K562 (cell line): Measurements from ENCODE around the gene RPL7A. TPM values are rescaled to one million over a fixed set of nuclear protein-coding genes. Genes with fewer than 3 reads are reported as not detected.

Source experiments
- ADNP ChIP-seq: fragments of 200-800 bp; sonication (Bioruptor generic); IDR thresholded peaks from 2 replicates; pipeline ENCODE4 v1.6.1; 2016; ENCODE audit warnings: missing genetic modification characterization, missing compliant biosample characterization
- ATF1 ChIP-seq, 2 experiments: fragments of 450-650 bp in 1 of 2; IDR thresholded peaks; 2 replicates each; pipeline ENCODE4 v1.6.1; 2016; ENCODE audit warnings: missing compliant biosample characterization in 1 of 2, missing genetic modification characterization in 1 of 2
- ATF7 ChIP-seq: fragments of 450-650 bp; IDR thresholded peaks from 2 replicates; pipeline ENCODE4 v1.7.1; 2014; ENCODE audit warnings: mild to moderate bottlenecking, moderate library complexity
- E2F3 ChIP-seq: fragments of 250-450 bp; sonication (Bioruptor Pico); IDR thresholded peaks from 2 replicates; pipeline ENCODE4 v1.4.0; 2020; ENCODE audit warnings: mild to moderate bottlenecking
- EP300 ChIP-seq: IDR thresholded peaks from 2 replicates; pipeline ENCODE4 v1.6.1; 2012; ENCODE audit warnings: low read length, improper control_type of control experiment
- ERF ChIP-seq: fragments of 450-650 bp; formaldehyde crosslinking; IDR thresholded peaks from 2 replicates; pipeline ENCODE4 v1.4.0; 2020; ENCODE audit warnings: mild to moderate bottlenecking, mixed read lengths
- ESRRB ChIP-seq: fragments of 250-450 bp; sonication (Bioruptor Pico); IDR thresholded peaks from 2 replicates; pipeline ENCODE4 v1.5.0; 2020; ENCODE audit warnings: mild to moderate bottlenecking, moderate library complexity, borderline replicate concordance
- FOXJ2 ChIP-seq: fragments of 200-800 bp; sonication (Bioruptor generic); IDR thresholded peaks from 2 replicates; pipeline ENCODE4 v1.6.1; 2016; ENCODE audit warnings: missing genetic modification characterization, missing compliant biosample characterization
- HMG20A ChIP-seq: fragments of 450-650 bp; formaldehyde crosslinking; conservative IDR thresholded peaks from 2 replicates; pipeline ENCODE4 v1.4.0; 2020; ENCODE audit warnings: mild to moderate bottlenecking, mixed read lengths
- HOMEZ ChIP-seq: fragments of 250-450 bp; sonication (Bioruptor Pico); IDR thresholded peaks from 2 replicates; pipeline ENCODE4 v1.4.0; 2020; ENCODE audit warnings: mild to moderate bottlenecking, moderate library complexity
- LARP7 ChIP-seq: fragments of 450-650 bp; IDR thresholded peaks from 2 replicates; pipeline ENCODE4 v1.6.1; 2016
- MCM5 ChIP-seq: fragments of 450-650 bp; IDR thresholded peaks from 2 replicates; pipeline ENCODE4 v1.6.1; 2016; ENCODE audit warnings: low read depth
- MEIS2 ChIP-seq: fragments of 450-650 bp; IDR thresholded peaks from 2 replicates; pipeline ENCODE4 v1.6.1; 2014; ENCODE audit warnings: mild to moderate bottlenecking; ENCODE audit not compliant: partially characterized antibody
- NFE2L1 ChIP-seq: fragments of 450-650 bp; IDR thresholded peaks from 2 replicates; pipeline ENCODE4 v1.6.1; 2016; ENCODE audit warnings: missing genetic modification characterization, low read depth, mild to moderate bottlenecking, missing compliant biosample characterization, moderate library complexity, borderline replicate concordance
- NFIX ChIP-seq: fragments of 250-450 bp; sonication (Bioruptor Pico); IDR thresholded peaks from 2 replicates; pipeline ENCODE4 v1.4.0; 2020; ENCODE audit warnings: low read depth, mild to moderate bottlenecking, moderate library complexity
- POLR2AphosphoS2 ChIP-seq: IDR thresholded peaks from 2 replicates; pipeline ENCODE4 v1.6.1; 2012; ENCODE audit warnings: low read length, improper control_type of control experiment
- RUNX1 ChIP-seq: sonication (generic); IDR thresholded peaks from 2 replicates; pipeline ENCODE4 v1.6.1; 2016; ENCODE audit warnings: antibody characterized with exemption, low read depth
- ZNF134 ChIP-seq: fragments of 250-450 bp; sonication (Bioruptor Pico); conservative IDR thresholded peaks from 2 replicates; pipeline ENCODE4 v1.4.0; 2020
- ZNF41 ChIP-seq: fragments of 250-450 bp; sonication (Bioruptor Pico); conservative IDR thresholded peaks from 2 replicates; pipeline ENCODE4 v1.4.0; 2020; ENCODE audit warnings: mild to moderate bottlenecking
- ZNF699 ChIP-seq: fragments of 250-450 bp; sonication (Bioruptor Pico); IDR thresholded peaks from 2 replicates; pipeline ENCODE4 v1.8.0; 2021; ENCODE audit warnings: mild to moderate bottlenecking, moderate library complexity; ENCODE audit not compliant: insufficient replicate concordance
- polyA plus RNA-seq, 8 experiments: library from polyadenylated mRNA; depleted of rRNA in 4 of 8; stranded (reverse) in 5 of 8; unstranded in 3 of 8; fragments of >200 nt; fragmentation: Nextera tagmentation in 2 of 8; fragmentation: Illumina TruSeq in 1 of 8; extraction: Ambion mirVana in 2 of 8; extraction: Trizol in 1 of 8; gene quantifications; 2 replicates each; pipeline versions ENCODE4 v1.2.1 to v1.2.3, GENCODE V29; 2011 to 2014; ENCODE audit warnings: inconsistent platforms in 1 of 8, missing spikeins in 1 of 8
- total RNA-seq, 7 experiments: library from RNA; depleted of rRNA in 6 of 7; stranded (reverse); fragments of >200 nt in 6 of 7; fragmentation: Illumina TruSeq in 2 of 7; extraction: Trizol in 2 of 7; gene quantifications; 2 replicates each; pipeline versions ENCODE4 v1.2.1 to v1.2.3, GENCODE V29; 2011 to 2021; ENCODE audit warnings: low replicate concordance in 1 of 7
- TF ChIP-seq, protein P1 (sequence below): sonication (generic); formaldehyde crosslinking; IDR thresholded peaks from 2 replicates; pipeline ENCODE4 v1.8.0; 2022; ENCODE audit warnings: missing genetic modification reagents, mild to moderate bottlenecking, borderline replicate concordance
- TF ChIP-seq, protein P2 (sequence below): IDR thresholded peaks from 3 replicates; pipeline ENCODE4 v1.6.1; 2011; ENCODE audit warnings: borderline replicate concordance, mild to moderate bottlenecking; ENCODE audit not compliant: insufficient read length, insufficient read depth
- TF ChIP-seq, protein P3 (sequence below): fragments of 150-350 bp; conservative IDR thresholded peaks from 2 replicates; pipeline ENCODE4 v1.6.1; 2014; ENCODE audit warnings: low read length

RPL7A gene
- total and polyA plus RNA-seq, 9 of the 15 experiments (the other 6 are each of a cell fraction or from before 2014, with no cell fraction given), result 1,935 to 3,760 (median 2,652) TPM

- TF ChIP-seq LARP7, result no peak
- TF ChIP-seq ERF (CRISPR knock-in tag), result peak; percentile 64; the same call in 1 of the 2 replicates
- TF ChIP-seq ZNF134 (CRISPR knock-in tag), result no peak
- no peak for TF ChIP-seq ADNP (tag)
- no peak for TF ChIP-seq NFIX (CRISPR knock-in tag)
- TF ChIP-seq FOXJ2, result no peak
- no peak for TF ChIP-seq RUNX1
- no peak for TF ChIP-seq ZNF41 (CRISPR knock-in tag)
- no peak for TF ChIP-seq POLR2AphosphoS2
- TF ChIP-seq, protein P1, sequence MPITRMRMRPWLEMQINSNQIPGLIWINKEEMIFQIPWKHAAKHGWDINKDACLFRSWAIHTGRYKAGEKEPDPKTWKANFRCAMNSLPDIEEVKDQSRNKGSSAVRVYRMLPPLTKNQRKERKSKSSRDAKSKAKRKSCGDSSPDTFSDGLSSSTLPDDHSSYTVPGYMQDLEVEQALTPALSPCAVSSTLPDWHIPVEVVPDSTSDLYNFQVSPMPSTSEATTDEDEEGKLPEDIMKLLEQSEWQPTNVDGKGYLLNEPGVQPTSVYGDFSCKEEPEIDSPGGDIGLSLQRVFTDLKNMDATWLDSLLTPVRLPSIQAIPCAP (CRISPR knock-in tag), result peak; percentile 68; the same call in 1 of the 2 replicates
- no peak for TF ChIP-seq E2F3 (CRISPR knock-in tag)
- no peak for TF ChIP-seq MCM5
- TF ChIP-seq, protein P2, sequence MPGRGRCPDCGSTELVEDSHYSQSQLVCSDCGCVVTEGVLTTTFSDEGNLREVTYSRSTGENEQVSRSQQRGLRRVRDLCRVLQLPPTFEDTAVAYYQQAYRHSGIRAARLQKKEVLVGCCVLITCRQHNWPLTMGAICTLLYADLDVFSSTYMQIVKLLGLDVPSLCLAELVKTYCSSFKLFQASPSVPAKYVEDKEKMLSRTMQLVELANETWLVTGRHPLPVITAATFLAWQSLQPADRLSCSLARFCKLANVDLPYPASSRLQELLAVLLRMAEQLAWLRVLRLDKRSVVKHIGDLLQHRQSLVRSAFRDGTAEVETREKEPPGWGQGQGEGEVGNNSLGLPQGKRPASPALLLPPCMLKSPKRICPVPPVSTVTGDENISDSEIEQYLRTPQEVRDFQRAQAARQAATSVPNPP, result no peak
- TF ChIP-seq ESRRB, result no peak
- no peak for TF ChIP-seq MEIS2
- TF ChIP-seq EP300, result no peak
- TF ChIP-seq ATF7, result no peak; the same call in 1 of the 2 replicates
- TF ChIP-seq HOMEZ (CRISPR knock-in tag), result no peak
- TF ChIP-seq, protein P3, sequence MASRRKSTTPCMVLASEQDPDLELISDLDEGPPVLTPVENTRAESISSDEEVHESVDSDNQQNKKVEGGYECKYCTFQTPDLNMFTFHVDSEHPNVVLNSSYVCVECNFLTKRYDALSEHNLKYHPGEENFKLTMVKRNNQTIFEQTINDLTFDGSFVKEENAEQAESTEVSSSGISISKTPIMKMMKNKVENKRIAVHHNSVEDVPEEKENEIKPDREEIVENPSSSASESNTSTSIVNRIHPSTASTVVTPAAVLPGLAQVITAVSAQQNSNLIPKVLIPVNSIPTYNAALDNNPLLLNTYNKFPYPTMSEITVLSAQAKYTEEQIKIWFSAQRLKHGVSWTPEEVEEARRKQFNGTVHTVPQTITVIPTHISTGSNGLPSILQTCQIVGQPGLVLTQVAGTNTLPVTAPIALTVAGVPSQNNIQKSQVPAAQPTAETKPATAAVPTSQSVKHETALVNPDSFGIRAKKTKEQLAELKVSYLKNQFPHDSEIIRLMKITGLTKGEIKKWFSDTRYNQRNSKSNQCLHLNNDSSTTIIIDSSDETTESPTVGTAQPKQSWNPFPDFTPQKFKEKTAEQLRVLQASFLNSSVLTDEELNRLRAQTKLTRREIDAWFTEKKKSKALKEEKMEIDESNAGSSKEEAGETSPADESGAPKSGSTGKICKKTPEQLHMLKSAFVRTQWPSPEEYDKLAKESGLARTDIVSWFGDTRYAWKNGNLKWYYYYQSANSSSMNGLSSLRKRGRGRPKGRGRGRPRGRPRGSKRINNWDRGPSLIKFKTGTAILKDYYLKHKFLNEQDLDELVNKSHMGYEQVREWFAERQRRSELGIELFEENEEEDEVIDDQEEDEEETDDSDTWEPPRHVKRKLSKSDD, result no peak
- TF ChIP-seq NFE2L1 (tag), result no peak
- no peak for TF ChIP-seq ZNF699 (CRISPR knock-in tag)
- TF ChIP-seq HMG20A (CRISPR knock-in tag), result no peak
- TF ChIP-seq ATF1 (CRISPR knock-in tag; IDR thresholded peaks at IDR 0.05), result no peak
- TF ChIP-seq ATF1 (tag; IDR thresholded peaks at IDR 0.05), result peak; percentile 78
These were observed 28.0 kb downstream of the RPL7A start, which contains the start of the genes STKLD1 and SURF4 (continued) for GRCh38 chr9:133375724-133376654.
